Measurements from ENCODE around the gene SSR3. TPM values are rescaled to one million over a fixed set of nuclear protein-coding genes. Genes with fewer than 3 reads are reported as not detected.
"Not testable (repeated sequence)": the region's sequence is repeated elsewhere in the genome, so short reads cannot be mapped to it uniquely, and the experiment has no call there.

The SSR3 gene
- total RNA-seq, 1 experiment from 2014 or later: 191 TPM

DNA sequence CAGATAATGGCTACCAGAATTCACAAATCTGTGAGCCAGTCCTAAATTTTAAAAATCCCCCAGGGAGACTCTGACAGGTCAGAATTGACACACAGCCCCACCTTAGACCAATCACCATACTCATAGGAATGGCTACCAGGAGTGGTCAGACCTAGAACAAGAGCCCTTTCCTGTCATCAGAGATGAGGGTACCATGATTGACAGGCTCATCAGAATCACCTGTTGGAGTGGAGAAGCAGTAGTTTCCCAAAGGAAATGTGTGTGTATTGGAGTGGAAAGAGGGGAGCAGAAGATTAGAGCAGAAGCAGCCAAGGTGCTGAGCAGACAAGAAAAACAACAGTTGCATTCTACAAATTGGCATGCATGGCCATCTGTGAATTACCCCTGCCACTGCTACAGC, 27.0 kb upstream of the SSR3 start:
- Histone ChIP-seq H3K4me3 (no peak overlapping the region), H3K36me3 (no peaks in the 10 kb centered on the region), H3K27me3 (no peaks in the 10 kb centered on the region; the same call in 1 of the 2 replicates), H3K9me3 (no peaks in the 10 kb centered on the region)
- DNase-seq: no peak

DNA sequence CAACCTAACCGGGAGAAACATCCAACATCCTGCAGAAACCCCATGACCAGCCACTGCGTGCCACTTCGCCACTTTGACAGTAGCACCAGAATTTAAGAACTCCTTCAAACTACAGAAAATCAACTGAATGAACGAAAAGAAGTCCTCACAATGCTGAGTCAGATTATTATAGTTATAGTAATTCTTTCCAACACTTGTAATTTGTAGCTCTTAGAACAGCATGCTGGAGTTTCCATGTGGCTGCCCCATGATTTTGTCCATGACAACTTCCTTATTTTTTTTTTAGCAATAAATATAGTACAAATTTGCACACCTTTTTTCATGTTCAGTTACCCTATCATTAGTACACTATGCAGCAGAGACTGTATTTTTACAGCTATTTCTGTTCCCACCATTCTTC, 26.1 kb upstream of the SSR3 start:
- Histone ChIP-seq H3K27me3 (no peaks in the 10 kb centered on the region; the same call in 1 of the 2 replicates), H3K36me3 (no peaks in the 10 kb centered on the region), H3K4me3 (no peak overlapping the region), H3K9me3 (no peaks in the 10 kb centered on the region)
- no peak for DNase-seq

DNA sequence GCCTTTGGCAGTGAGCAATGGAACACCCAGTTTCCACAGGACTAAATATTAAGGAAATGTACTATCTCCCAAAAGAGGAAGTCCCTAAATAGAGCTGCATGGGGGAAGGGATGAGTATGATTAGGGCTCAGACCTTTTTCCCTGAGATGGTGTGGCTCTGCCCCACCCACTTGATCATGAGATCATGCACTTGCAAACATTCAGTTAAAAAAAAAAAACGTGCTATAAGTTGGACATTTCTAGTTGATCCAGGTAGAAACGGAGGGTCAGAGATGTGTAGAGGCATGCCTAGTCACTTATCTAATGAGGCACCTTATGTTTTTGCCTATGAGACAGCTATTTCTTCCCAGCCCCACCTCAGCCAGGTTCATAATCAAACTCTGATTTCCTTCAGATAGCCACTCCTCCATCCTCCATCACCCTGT, 24.5 kb upstream of the SSR3 start:
- no peak for DNase-seq
- Histone ChIP-seq H3K27me3 (peaks cover 9% of the 10 kb centered on the region), H3K9me3 (0 out of 2 replicates have a peak, but pooled peaks cover 2% of the 10 kb centered on the region), H3K4me3 (no peak overlapping the region), H3K36me3 (no peaks in the 10 kb centered on the region)

DNA sequence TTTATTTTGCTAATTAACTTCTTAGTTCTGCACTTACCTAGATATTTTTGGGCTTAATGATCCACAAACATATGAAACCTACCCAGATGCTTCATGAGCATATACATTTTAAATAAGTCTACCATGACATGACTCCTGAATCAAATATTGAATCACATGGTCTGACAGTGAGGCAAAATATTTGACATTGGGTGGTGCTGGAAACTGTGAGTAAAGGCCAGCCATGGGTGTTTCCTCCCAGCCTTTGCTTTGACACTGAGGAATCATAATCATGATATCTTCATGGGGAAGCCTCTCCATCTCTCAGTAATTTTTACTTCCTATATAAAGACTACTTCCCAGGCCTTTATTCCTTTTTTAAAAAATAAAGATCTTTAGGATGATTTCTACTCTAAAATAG, 22.8 kb upstream of the SSR3 start:
- Histone ChIP-seq H3K4me3 (no peak overlapping the region), H3K36me3 (no peaks in the 10 kb centered on the region), H3K9me3 (0 out of 2 replicates have a peak, but pooled peaks cover 2% of the 10 kb centered on the region), H3K27me3 (peaks cover 12% of the 10 kb centered on the region)
- no peak for DNase-seq

DNA sequence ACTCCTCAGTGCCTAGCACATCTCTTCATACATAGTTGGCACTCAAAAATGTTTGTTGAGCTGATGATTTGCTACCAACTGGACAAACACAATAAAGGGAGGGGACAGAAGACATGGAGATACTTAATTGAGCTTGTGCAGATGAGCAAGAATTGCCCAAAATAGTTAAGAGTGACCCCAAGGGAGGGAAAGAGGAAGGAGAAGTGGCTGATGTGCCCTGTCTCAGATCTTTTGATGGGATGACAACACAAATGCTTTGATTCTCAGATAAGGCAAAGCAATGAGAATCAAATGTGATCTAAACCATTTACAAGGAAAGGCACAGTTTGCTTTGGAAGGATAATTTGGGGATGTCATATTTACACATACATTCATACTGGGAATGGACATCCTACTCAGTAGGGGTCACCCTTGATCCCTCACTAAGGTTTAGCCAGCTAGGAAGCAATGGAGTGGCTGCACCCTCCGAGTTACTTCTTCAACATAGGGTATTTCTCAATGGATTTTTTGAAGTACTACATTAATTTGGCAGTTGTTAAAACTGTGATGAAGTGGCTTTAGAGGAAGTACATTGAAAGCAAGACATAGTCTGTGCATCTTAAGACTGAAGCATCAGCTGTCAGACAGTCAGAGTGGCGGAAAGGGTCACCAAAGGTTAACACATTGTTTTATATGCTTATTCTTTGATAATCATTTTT, 21.9 kb upstream of the SSR3 start:
- Histone ChIP-seq H3K27me3 (peaks cover 12% of the 10 kb centered on the region), H3K4me3 (no peak overlapping the region), H3K9me3 (0 out of 2 replicates have a peak, but pooled peaks cover 2% of the 10 kb centered on the region), H3K36me3 (no peaks in the 10 kb centered on the region)
- no peak for DNase-seq

DNA sequence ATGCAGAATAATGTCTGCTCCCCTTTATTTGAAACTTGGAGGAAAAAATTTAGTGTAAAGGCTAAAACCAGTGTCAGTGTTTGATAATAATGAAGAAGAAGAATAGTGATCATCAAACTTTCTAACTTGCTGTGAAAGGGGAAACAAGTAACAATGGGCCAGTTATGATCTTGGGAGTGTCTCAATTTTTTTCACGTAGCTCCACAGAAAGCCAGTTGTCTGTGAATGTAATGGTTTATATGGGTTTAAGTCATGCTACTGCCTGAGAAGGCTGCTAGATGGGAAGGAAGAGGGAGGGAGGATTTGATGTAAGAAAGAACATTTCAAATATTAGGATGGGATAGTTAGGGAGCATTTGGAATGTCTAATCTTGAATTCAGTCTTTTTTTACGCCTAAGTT, 21.1 kb upstream of the SSR3 start:
- Histone ChIP-seq H3K4me3 (no peak overlapping the region), H3K36me3 (no peaks in the 10 kb centered on the region), H3K9me3 (0 out of 2 replicates have a peak, but pooled peaks cover 2% of the 10 kb centered on the region), H3K27me3 (peaks cover 12% of the 10 kb centered on the region)
- no peak for DNase-seq

DNA sequence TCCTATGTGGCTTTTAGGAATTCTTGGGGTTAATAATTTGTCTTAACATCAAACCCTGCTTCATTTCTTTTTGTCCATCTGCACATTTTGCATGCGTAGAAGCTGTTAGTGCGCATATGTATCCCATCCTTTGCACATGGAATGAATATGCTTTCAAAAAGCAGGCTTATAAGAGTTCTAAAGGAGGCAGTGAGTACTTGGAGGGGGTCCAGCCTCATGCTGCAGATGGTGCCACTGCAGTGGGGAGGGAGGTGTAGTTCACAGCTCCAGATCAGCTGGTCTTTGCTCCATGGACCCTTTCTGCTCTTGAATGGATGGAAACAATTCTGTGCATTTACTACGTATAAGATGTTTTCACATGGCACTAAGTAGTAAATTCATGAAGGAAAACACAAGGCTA, 20.7 kb upstream of the SSR3 start:
- Histone ChIP-seq H3K36me3 (no peaks in the 10 kb centered on the region), H3K9me3 (0 out of 2 replicates have a peak, but pooled peaks cover 2% of the 10 kb centered on the region), H3K27me3 (peaks cover 12% of the 10 kb centered on the region), H3K4me3 (no peak overlapping the region)
- no peak for DNase-seq

DNA sequence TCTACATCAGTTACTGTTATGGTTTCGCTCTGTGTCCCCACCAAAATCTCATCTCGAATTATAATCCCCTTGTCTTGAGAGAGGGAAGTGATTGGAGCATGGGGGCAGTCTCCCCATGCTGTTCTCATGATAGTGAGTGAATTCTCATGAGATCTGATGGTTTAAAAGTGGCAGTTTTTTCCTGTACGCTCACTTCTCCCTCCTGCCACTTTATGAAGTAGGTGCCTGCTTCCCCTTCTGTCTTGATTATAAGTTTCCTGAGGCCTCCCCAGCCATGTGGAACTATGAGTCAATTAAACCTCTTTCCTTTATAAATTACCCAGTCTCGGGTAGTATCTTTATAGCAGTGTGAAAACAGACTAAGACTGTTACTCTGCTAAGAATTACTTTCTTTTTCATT, 15.0 kb upstream of the SSR3 start:
- not testable (repeated sequence) for H3K9me3 ChIP-seq, DNase-seq

DNA sequence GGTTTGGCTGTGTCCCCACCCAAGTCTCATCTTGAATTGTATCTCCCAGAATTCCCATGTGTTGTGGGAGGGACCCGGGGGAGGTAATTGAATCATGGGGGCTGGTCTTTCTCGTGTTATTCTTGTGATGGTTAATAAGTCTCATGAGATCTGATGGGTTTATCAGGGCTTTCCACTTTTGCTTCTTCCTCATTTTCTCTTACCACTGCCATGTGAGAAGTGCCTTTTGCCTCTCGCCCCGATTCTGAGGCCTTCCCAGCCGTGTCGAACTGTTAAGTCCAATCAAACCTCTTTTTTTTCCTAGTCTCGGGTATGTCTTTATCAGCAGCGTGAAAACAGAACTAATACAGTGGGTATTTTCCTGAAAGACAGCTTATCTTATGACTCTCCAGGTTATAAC, 14.1 kb upstream of the SSR3 start:
- not testable (repeated sequence) for H3K4me3 ChIP-seq, H3K9me3 ChIP-seq, H3K36me3 ChIP-seq, H3K27me3 ChIP-seq, DNase-seq

More for the DNA sequence above, 15.0 kb upstream of the SSR3 start:
- not testable (repeated sequence) for H3K4me3 ChIP-seq, H3K36me3 ChIP-seq, H3K27me3 ChIP-seq

DNA sequence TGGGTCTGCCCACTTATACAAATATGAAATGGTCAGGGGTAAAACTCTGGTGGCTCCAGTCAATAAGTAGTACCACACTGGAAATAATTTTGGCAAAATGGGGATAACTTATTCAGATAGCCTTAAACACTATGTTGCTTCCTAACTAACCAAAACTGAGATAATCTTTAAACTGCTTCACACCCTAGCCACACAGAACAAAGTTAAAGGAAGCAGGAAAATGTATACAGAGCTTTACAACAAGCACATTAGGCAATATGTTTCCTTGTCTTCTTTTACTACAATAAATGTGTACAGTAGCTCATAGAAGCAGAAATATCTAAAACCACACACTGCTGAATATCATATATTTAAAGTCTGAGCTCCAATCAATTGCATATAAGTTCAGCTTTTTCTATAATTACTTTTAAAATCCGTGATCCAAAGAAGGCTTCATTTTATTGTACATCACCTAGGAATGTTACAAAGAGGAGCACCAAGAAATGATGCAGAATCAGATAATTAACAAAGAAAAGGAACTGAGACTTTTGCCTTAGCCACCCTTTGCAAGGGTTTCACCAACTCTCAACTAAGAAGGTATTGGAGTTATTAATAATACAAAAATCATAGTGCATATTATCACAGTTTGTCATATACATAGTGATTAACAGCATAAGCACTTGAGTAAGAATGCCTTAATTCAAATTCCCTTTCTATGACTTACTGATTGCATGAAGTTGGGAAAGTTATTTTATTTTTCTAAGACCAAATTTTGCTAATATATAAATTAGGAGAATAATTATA, 9.2 kb upstream of the SSR3 start:
- Histone ChIP-seq H3K36me3 (no peaks in the 10 kb centered on the region), H3K9me3 (no peaks in the 10 kb centered on the region), H3K4me3 (no peak overlapping the region), H3K27me3 (no peaks in the 10 kb centered on the region)
- DNase-seq: no peak

DNA sequence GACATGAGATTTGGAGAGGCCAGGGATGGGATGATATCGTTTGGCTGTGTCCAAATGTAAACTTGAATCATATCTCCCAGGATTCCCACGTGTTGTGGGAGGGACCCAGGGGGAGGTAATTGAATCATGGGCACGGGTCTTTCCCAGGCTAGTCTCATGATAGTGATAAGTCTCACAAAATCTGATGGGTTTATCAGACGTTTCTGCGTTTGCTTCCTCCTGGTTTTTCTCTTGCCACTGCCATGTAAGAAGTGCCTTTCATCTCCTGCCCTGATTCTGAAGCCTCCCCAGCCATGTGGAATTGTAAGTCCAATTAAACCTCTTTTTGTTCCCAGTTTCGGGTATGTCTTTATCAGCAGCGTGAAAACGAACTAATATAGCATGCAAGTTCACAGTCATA, 7.6 kb upstream of the SSR3 start:
- H3K9me3 ChIP-seq: not testable (repeated sequence)

DNA sequence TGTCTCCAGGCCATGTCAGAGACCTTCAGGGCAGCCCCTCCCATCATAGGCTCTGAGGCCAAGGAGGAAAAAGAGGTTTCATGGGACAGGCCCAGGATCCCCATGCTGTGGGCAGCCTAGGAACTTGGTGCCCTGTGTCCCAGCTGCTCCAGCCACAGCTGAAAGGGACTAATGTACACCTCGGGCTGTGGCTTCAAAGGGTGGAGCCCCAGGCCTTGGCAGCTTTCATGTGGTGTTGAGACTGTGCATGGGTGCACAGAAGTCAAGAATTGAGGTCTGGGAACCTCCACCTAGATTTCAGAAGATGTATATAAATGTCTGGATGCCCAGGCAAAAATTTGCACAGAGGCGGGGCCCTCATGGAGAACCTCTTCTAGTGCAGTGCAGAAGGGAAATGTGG, 6.6 kb upstream of the SSR3 start:
- no peaks in the 10 kb centered on the region for H3K27me3 ChIP-seq
- no peak for DNase-seq
- no peak overlapping the region for H3K4me3 ChIP-seq
- no peaks in the 10 kb centered on the region for H3K9me3 ChIP-seq
- H3K36me3 ChIP-seq: no peaks in the 10 kb centered on the region

More for the DNA sequence above, 7.6 kb upstream of the SSR3 start:
- H3K36me3 ChIP-seq, DNase-seq, H3K27me3 ChIP-seq, H3K4me3 ChIP-seq: not testable (repeated sequence)

DNA sequence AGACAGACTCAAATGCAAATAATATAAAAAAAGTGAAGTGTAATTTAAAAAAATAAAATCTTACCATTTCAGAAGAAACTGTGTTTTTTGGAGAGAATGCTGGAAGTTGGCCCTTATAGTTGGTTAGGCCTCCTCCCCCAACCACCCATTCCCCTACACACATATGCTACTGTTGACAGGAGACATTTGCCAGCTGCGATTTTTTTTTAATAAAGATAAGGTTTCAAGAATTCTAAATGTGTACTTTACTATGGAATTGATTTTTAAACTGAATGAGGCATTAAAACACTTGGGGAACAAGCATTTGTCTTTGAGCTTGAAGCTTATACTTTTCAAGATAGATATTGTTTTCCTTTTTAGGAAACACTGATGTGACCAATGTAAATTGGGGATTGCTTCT, 4.4 kb upstream of the SSR3 start:
- H3K9me3 ChIP-seq: no peaks in the 10 kb centered on the region
- H3K4me3 ChIP-seq: no peak overlapping the region
- H3K27me3 ChIP-seq: no peaks in the 10 kb centered on the region
- no peak for DNase-seq
- peaks cover 3% of the 10 kb centered on the region for H3K36me3 ChIP-seq

DNA sequence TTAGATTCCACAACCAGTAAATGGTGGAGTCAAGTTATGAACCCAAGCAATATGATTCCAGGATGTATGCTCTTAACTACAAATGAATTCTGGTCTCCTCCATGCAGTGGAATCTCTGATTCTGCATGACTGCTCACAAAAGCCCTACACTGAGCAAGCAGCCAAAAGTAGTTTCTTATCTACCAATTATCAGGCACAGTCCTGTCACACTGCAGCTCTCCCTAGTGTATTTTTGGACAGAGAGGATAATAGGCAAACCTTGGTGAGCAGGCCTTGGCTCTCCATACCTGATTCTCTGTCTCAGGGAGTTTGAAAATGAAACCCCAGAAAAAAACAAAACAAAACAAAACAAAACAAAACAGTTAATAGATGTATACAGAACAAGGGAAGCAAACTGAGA, 3.5 kb upstream of the SSR3 start:
- H3K4me3 ChIP-seq: no peak overlapping the region
- DNase-seq: no peak
- no peaks in the 10 kb centered on the region for H3K27me3 ChIP-seq
- H3K36me3 ChIP-seq: peaks cover 12% of the 10 kb centered on the region
- no peaks in the 10 kb centered on the region for H3K9me3 ChIP-seq

DNA sequence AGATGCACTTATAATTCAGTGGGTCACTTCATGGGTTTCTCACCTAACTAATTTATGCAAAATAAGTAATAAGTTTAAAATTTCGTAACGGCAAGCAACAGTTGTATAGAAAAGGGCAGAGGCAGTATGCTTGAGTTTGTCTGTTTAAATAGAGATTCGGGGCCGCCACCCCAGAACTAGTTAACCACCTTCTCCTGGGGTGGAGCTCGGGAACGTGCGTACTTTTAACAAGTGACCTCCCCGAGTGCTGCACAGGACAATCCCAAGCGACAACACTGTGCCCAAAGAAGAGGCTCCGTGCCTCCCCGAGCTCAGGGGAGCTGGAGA, 439 bp downstream of the SSR3 start:
- no peak for DNase-seq
- peak overlapping the region; percentile 94 for H3K4me3 ChIP-seq
- no peaks in the 10 kb centered on the region for H3K27me3 ChIP-seq
- H3K9me3 ChIP-seq: no peaks in the 10 kb centered on the region
- peaks cover 50% of the 10 kb centered on the region for H3K36me3 ChIP-seq

DNA sequence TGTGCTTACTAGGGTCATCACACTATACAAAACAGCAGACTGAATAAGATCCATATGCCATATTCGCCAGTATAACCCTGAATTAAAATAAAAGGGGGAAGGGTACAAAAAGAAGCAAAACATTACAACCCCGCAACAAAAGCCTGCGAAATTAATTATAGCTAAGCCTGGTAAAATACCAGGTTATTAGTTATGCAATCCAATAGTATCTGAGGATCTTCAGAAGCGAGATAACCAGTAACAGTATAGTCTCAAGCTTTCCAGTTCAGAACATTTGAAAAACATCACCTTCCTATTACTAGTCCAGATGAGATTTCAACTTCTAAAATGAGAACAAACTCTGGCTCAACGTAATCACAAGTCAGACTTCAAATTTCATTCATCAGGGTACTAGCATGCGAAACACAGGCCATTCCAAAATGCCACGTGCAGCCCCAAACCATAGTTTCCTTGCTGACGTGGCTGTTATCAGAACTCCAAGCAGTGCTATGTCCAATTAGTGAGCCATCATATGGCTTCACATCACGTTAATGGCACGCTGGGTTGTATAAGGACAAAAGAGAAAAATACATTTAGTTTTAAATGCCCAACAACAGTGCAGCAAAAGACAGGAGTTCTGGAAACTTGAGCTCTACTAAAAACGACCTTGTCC, 1.1 kb downstream of the SSR3 start:
- peak; percentile 64 for DNase-seq
- peaks cover 57% of the 10 kb centered on the region for H3K36me3 ChIP-seq
- H3K4me3 ChIP-seq: peak overlapping the region; percentile 94
- no peaks in the 10 kb centered on the region for H3K9me3 ChIP-seq
- H3K27me3 ChIP-seq: no peaks in the 10 kb centered on the region

DNA sequence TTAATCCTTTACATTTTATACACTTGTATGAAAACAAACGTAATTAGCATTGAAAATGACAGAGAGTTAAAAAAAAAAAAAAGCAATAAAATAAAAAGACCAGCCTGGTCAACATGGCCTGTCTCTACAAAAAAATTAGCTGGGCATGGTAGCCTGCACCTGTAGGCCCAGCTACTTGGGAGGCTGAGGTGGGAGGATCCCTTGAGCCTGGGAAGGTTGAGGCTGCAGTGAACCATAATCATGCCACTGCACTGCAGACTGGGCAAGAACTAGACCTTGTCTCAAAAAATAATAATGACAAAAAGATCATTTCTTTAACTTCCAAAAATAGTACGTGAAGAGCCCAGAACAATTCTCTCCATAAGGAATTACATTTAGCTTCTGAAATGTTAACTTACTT, 1.9 kb downstream of the SSR3 start:
- no peaks in the 10 kb centered on the region for H3K27me3 ChIP-seq
- peak overlapping the region; percentile 94 for H3K4me3 ChIP-seq
- no peak for DNase-seq
- H3K9me3 ChIP-seq: no peaks in the 10 kb centered on the region
- peaks cover 65% of the 10 kb centered on the region for H3K36me3 ChIP-seq

Data from MG63 (cell line).